BJ (cell line): Measurements from ENCODE around the gene CHCHD6. TPM values are rescaled to one million over a fixed set of nuclear protein-coding genes. Genes with fewer than 3 reads are reported as not detected.

Experiments
- CTCF ChIA-PET: fragments of 350-600 bp; formaldehyde crosslinking; extraction: SDS; loops from one replicate; lab custom pipeline; 2021; ENCODE audit warnings: antibody characterized with exemption, inconsistent platforms; lab: Yijun Ruan, JAX
- POLR2A ChIA-PET: fragments of 300-600 bp; sonication (Branson Sonifier 250); formaldehyde crosslinking; extraction: SDS; loops from one replicate; lab custom pipeline; 2021; ENCODE audit warnings: antibody characterized with exemption; lab: Charles Lee
- DNase-seq: peaks from one replicate; pipeline ENCODE4 v3.0.0-alpha.2; 2011; ENCODE audit warnings: low read depth
- H3K27me3 ChIP-seq: 2 replicates; pipeline ENCODE4 v1.6.0; 2011; ENCODE audit warnings: low read length; ENCODE audit not compliant: control insufficient read depth, insufficient read depth
- H3K36me3 ChIP-seq: 2 replicates; pipeline ENCODE4 v1.5.1; 2011; ENCODE audit warnings: low read length; ENCODE audit not compliant: control insufficient read depth, insufficient read depth
- H3K4me3 ChIP-seq: 2 replicates; pipeline ENCODE4 v1.5.1; 2011; ENCODE audit warnings: low read depth, mild to moderate bottlenecking, control low read depth, low read length
- CTCF ChIP-seq: IDR thresholded peaks from 2 replicates; pipeline ENCODE4 v1.5.1; 2011; ENCODE audit warnings: low read depth, mild to moderate bottlenecking, control low read depth, inconsistent platforms, low read length, moderate library complexity; ENCODE audit not compliant: insufficient read depth
- polyA plus RNA-seq: library from polyadenylated mRNA; depleted of rRNA; stranded (reverse); fragments of >200 nt; gene quantifications from 2 replicates; pipeline ENCODE4 v1.2.3, GENCODE V29; 2011

CHCHD6 gene
- polyA plus RNA-seq, 1 experiment, result 23.7 TPM

GRCh38 chr3:126716057-126716456, 12.0 kb downstream of the CHCHD6 start:
- CTCF ChIA-PET, result no interaction called here
- POLR2A ChIA-PET, result no interaction called here
- Histone ChIP-seq H3K27me3 (no peaks in the 10 kb centered on the region), H3K36me3 (no peaks in the 10 kb centered on the region), H3K4me3 (no peak overlapping the region)
- no peak for TF ChIP-seq CTCF
- DNase-seq, result no peak

GRCh38 chr3:126718561-126719445, 14.8 kb downstream of the CHCHD6 start:
- ChIA-PET CTCF (interaction anchor here (0.7 to 0.8 kb wide), 2 partner anchors 41 to 826 kb away, joined by 3 read pairs; no protein-coding TSS in a partner anchor), POLR2A (no interaction called here)
- H3K36me3 ChIP-seq, result no peaks in the 10 kb centered on the region
- DNase-seq, result no peak
- no peak overlapping the region for H3K4me3 ChIP-seq
- no peak for TF ChIP-seq CTCF
- H3K27me3 ChIP-seq, result no peaks in the 10 kb centered on the region

GRCh38 chr3:126720596-126720995, 16.6 kb downstream of the CHCHD6 start:
- TF ChIP-seq CTCF, result no peak
- CTCF ChIA-PET, result interaction anchor here (0.9 to 1.9 kb wide), 4 partner anchors 14 to 66 kb away, joined by 3 to 4 read pairs (median 4); no protein-coding TSS in a partner anchor

GRCh38 chr3:126721246-126721645, 17.2 kb downstream of the CHCHD6 start:
- CTCF ChIA-PET, result interaction anchor here (0.6 to 1.9 kb wide), 4 partner anchors 15 to 740 kb away, joined by 3 to 4 read pairs (median 3); no protein-coding TSS in a partner anchor
- POLR2A ChIA-PET, result no interaction called here
- no peak for DNase-seq
- H3K4me3 ChIP-seq, result no peak overlapping the region
- no peaks in the 10 kb centered on the region for H3K27me3 ChIP-seq
- no peak for TF ChIP-seq CTCF
- no peaks in the 10 kb centered on the region for H3K36me3 ChIP-seq

More at GRCh38 chr3:126720596-126720995, 16.6 kb downstream of the CHCHD6 start:
- H3K4me3 ChIP-seq, result no peak overlapping the region
- no peak for DNase-seq
- H3K27me3 ChIP-seq, result no peaks in the 10 kb centered on the region
- POLR2A ChIA-PET, result no interaction called here
- H3K36me3 ChIP-seq, result no peaks in the 10 kb centered on the region

- no peak for TF ChIP-seq CTCF
- H3K36me3 ChIP-seq, result no peaks in the 10 kb centered on the region
- no peaks in the 10 kb centered on the region for H3K27me3 ChIP-seq
- POLR2A ChIA-PET, result no interaction called here
- CTCF ChIA-PET, result no interaction called here
- no peak overlapping the region for H3K4me3 ChIP-seq
- no peak for DNase-seq
These were observed 19.2 kb downstream of the CHCHD6 start for GRCh38 chr3:126723237-126723636.
